GM08714 (cell line): ENCODE data around the gene VTCN1.

Experiments used
- H3K4me3 ChIP-seq: fragments of 200-500 bp; sonication (Bioruptor generic); 2 replicates; pipeline ENCODE4 v1.5.1; 2014; ENCODE audit warnings: mild to moderate bottlenecking, low read length, inconsistent platforms
- ZNF274 ChIP-seq: IDR thresholded peaks from 2 replicates; pipeline ENCODE4 v1.6.1; 2012; ENCODE audit warnings: mild to moderate bottlenecking, low read depth, low read length

VTCN1 gene

GRCh38 chr1:117225931-117226330, 15.2 kb upstream of the VTCN1 start:
- no peak overlapping the region for H3K4me3 ChIP-seq
- no peak for TF ChIP-seq ZNF274

- no peak for TF ChIP-seq ZNF274
- H3K4me3 ChIP-seq, result no peak overlapping the region
Observed at GRCh38 chr1:117216718-117217117, 6.0 kb upstream of the VTCN1 start.

DNA sequence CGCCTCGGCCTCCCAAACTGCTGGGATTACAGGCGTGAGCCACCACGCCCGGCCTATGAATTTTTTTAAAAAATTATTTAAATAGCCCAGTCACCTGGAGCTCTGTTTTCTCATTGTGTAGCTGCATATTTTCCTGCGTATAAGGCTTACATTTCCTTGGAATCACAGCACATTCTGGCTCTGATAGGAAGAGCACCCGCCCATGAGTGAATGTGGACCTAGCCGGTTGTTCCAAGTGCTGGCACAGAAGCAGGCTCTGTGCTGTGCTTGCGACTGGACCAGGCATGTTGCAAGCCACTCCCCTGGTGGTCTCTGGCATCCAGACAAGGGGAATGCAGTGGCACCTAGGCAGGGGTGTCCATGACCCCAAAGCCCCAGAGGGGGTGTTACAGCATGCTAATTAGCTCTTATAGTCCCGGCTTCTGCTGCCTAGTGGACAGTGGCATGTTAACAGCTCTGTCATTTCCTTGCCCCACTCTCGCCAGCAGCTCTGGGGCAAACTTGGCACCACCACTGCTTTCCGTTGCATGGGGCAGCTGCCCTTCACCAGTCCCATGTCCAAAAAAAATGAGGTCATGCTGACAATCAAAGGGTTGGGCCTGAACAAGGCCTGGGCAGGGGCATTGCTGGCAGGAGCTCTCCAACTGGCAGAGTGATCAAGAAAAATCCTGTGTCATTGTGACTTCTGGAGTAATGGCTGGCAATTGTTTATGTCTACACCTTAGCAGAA, 5.2 kb upstream of the VTCN1 start:
- H3K4me3 ChIP-seq, result no peak overlapping the region
- TF ChIP-seq ZNF274, result no peak

- H3K4me3 ChIP-seq, result no peak overlapping the region
- no peak for TF ChIP-seq ZNF274
Observed at GRCh38 chr1:117215019-117215418, 4.3 kb upstream of the VTCN1 start.

GRCh38 chr1:117213046-117213445, 2.3 kb upstream of the VTCN1 start:
- TF ChIP-seq ZNF274, result no peak

GRCh38 chr1:117210386-117210785, 341 bp downstream of the VTCN1 start:
- TF ChIP-seq ZNF274, result no peak
- H3K4me3 ChIP-seq, result no peak overlapping the region

More at GRCh38 chr1:117213046-117213445, 2.3 kb upstream of the VTCN1 start:
- no peak overlapping the region for H3K4me3 ChIP-seq

- H3K4me3 ChIP-seq, result no peak overlapping the region
- no peak for TF ChIP-seq ZNF274
Observed at GRCh38 chr1:117209094-117209493, 1.6 kb downstream of the VTCN1 start.

- no peak overlapping the region for H3K4me3 ChIP-seq
- TF ChIP-seq ZNF274, result no peak
Observed at GRCh38 chr1:117208580-117208979, 2.1 kb downstream of the VTCN1 start.

DNA sequence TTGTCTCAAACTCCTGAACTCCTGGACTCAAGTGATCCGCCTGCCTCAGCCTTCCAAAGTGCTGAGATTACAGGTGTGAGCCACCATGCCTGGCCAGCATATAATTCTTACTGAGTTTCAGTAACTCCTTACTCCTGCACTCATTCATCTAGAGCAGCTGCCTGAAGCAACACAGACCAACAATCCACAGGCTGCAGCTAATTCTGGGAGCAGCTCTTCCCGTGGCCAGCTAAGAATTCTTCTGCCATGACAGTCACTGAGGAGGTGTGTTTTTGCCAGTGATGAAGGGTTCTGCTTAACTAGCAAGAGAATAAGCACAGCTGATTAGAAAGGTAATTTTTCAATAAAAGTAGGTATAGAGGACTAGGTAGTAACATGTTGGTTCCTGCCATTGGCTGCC, 5.4 kb downstream of the VTCN1 start:
- no peak overlapping the region for H3K4me3 ChIP-seq
- TF ChIP-seq ZNF274, result no peak

DNA sequence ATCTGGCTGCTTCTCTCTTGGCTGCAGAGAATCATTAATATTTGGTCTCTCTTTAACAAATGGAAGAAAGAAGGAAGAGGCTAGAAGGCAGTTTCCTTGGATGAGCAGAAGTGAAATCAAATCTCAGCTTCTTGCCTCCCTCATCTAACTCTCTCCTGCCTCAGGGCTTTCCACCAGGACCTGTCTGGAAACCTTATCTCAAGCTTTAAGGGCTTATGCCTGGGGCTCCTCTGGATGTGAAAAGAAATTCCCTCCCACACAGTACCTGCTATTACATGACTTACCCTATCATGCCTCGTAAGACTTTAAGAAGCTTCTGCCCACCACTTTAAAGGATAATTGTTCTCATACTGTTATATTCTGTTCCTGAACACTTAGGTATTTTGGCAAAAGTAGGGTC, 8.9 kb downstream of the VTCN1 start:
- no peak for TF ChIP-seq ZNF274
- no peak overlapping the region for H3K4me3 ChIP-seq

GRCh38 chr1:117198097-117198496, 12.6 kb downstream of the VTCN1 start:
- no peak overlapping the region for H3K4me3 ChIP-seq
- no peak for TF ChIP-seq ZNF274

DNA sequence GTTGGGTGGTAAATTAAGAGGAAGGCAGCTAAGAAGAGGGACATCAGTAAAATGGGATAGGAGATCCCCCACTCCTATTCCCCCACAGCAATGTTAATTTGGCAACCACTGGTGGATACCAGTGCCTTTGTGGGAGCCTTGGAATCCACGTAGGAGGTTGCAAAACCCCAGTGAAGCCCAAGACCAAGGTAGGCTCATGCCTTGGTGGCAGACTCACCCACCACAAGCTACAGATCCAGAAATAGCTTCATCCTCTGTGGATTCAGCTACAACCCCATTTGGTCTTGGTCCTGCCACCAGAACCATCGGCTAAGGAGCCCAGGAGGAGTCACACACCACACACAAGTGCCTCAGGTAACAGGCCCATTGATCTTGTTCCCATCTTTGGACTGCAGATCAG, 21.0 kb downstream of the VTCN1 start:
- H3K4me3 ChIP-seq, result no peak overlapping the region
- TF ChIP-seq ZNF274, result no peak

- H3K4me3 ChIP-seq, result no peak overlapping the region
- no peak for TF ChIP-seq ZNF274
Observed at GRCh38 chr1:117188816-117189437, 21.8 kb downstream of the VTCN1 start.

- no peak for TF ChIP-seq ZNF274
- H3K4me3 ChIP-seq, result no peak overlapping the region
Observed at GRCh38 chr1:117188170-117188815, 22.4 kb downstream of the VTCN1 start.

DNA sequence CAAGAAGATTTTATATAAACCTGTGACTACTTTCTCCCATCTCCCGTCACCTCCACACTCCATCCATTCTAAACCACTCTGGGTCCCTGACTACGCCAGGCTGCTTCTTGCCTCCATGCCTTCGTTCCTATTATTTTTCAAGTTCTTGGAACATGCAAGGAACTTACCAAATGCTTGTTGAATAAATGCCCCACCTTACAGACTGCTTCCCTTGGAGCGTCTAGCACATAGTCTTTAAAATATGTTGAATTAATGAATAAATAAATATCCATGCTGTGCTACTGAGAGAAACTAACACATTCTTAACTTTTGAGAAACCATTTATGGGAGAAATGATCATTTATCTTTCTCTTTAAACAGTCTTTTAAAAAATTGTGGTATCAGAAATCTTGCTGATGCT, 27.6 kb downstream of the VTCN1 start:
- no peak overlapping the region for H3K4me3 ChIP-seq

More for the DNA sequence above, 27.6 kb downstream of the VTCN1 start:
- no peak for TF ChIP-seq ZNF274
